Liver (tissue), 9 donors: Measurements from ENCODE around the gene SATB2. TPM values are rescaled to one million over a fixed set of nuclear protein-coding genes. Genes with fewer than 3 reads are reported as not detected.

ENCODE experiments used
- DNase-seq: peaks from one replicate; pipeline ENCODE4 v3.0.0-alpha.2; 2017; ENCODE audit warnings: low spot score
- H3K27ac ChIP-seq, 2 donors: one replicate each; pipeline ENCODE4 v1.7.0; 2013; ENCODE audit warnings: inconsistent platforms in 2 of 2, low read length in 2 of 2, control low read depth in 1 of 2, low read depth in 1 of 2, mild to moderate bottlenecking in 1 of 2
- H3K27me3 ChIP-seq, 4 donors: one replicate each; pipeline versions ENCODE4 v1.6.1 to v1.7.0; 2013; ENCODE audit warnings: low read length in 3 of 4, inconsistent platforms in 1 of 4, mild to moderate bottlenecking in 1 of 4, moderate library complexity in 1 of 4; ENCODE audit not compliant: control insufficient read depth in 4 of 4, insufficient read depth in 4 of 4
- H3K36me3 ChIP-seq, 4 donors: one replicate each; pipeline versions ENCODE4 v1.6.1 to v1.7.0; 2013; ENCODE audit warnings: low read length in 3 of 4, mild to moderate bottlenecking in 3 of 4, low read depth in 1 of 4, moderate library complexity in 1 of 4; ENCODE audit not compliant: control insufficient read depth in 4 of 4, insufficient read depth in 3 of 4
- H3K4me1 ChIP-seq, 4 donors: one replicate each; pipeline versions ENCODE4 v1.6.1 to v1.7.0; 2013; ENCODE audit warnings: low read length in 3 of 4, mild to moderate bottlenecking in 3 of 4, moderate library complexity in 1 of 4; ENCODE audit not compliant: control insufficient read depth in 4 of 4, insufficient read depth in 4 of 4
- H3K4me3 ChIP-seq, 3 donors: one replicate each; pipeline versions ENCODE4 v1.6.1 to v1.7.0; 2013; ENCODE audit warnings: low read length in 3 of 3, control low read depth in 1 of 3, low read depth in 1 of 3, mild to moderate bottlenecking in 1 of 3
- H3K9ac ChIP-seq, 2 donors: one replicate each; pipeline ENCODE4 v1.7.0; 2013; ENCODE audit warnings: low read length in 2 of 2, mild to moderate bottlenecking in 2 of 2, moderate library complexity in 2 of 2, control low read depth in 1 of 2, low read depth in 1 of 2
- H3K9me3 ChIP-seq, 4 donors: one replicate each; pipeline versions ENCODE4 v1.6.1 to v1.7.0; 2013; ENCODE audit warnings: low read length in 3 of 4; ENCODE audit not compliant: control insufficient read depth in 4 of 4
- EGR1 ChIP-seq, 2 donors: IDR thresholded peaks; 2 replicates each; pipeline ENCODE4 v1.6.1; 2016 to 2018; ENCODE audit warnings: antibody characterized with exemption in 2 of 2, low read depth in 2 of 2
- FOXA1 ChIP-seq: IDR thresholded peaks from 2 replicates; pipeline ENCODE4 v1.6.1; 2016; ENCODE audit warnings: antibody characterized with exemption
- FOXA2 ChIP-seq: IDR thresholded peaks from 2 replicates; pipeline ENCODE4 v1.6.1; 2016; ENCODE audit warnings: antibody characterized with exemption
- GABPA ChIP-seq, 2 donors: IDR thresholded peaks in 1 of 2; conservative IDR thresholded peaks in 1 of 2; 2 replicates each; pipeline ENCODE4 v1.6.1; 2016; ENCODE audit warnings: antibody characterized with exemption in 2 of 2, mild to moderate bottlenecking in 1 of 2, moderate library complexity in 1 of 2
- HNF4A ChIP-seq, 2 donors: conservative IDR thresholded peaks; 2 replicates each; pipeline ENCODE4 v1.6.1; 2016; ENCODE audit warnings: antibody characterized with exemption in 2 of 2, mild to moderate bottlenecking in 2 of 2
- MAX ChIP-seq: IDR thresholded peaks from 2 replicates; pipeline ENCODE4 v1.6.1; 2016; ENCODE audit warnings: antibody characterized with exemption
- RXRA ChIP-seq, 2 donors: IDR thresholded peaks; 2 replicates each; pipeline ENCODE4 v1.6.1; 2017 to 2018; ENCODE audit warnings: antibody characterized with exemption in 2 of 2, mild to moderate bottlenecking in 1 of 2
- SP1 ChIP-seq: IDR thresholded peaks from 2 replicates; pipeline ENCODE4 v1.6.1; 2018; ENCODE audit warnings: antibody characterized with exemption, mild to moderate bottlenecking
- TAF1 ChIP-seq: conservative IDR thresholded peaks from 2 replicates; pipeline ENCODE4 v1.6.1; 2016; ENCODE audit warnings: antibody characterized with exemption, mild to moderate bottlenecking
- YY1 ChIP-seq: IDR thresholded peaks from 2 replicates; pipeline ENCODE4 v1.6.1; 2016; ENCODE audit warnings: antibody characterized with exemption, mild to moderate bottlenecking
- ZBTB33 ChIP-seq: IDR thresholded peaks from 2 replicates; pipeline ENCODE4 v1.6.1; 2016; ENCODE audit warnings: antibody characterized with exemption
- WGBS: extraction: QIAGEN DNeasy Blood & Tissue Kit; methylation state at CpG from one replicate; pipeline ENCODE4 v1.1.7; 2013; 5-methylcytosine and 5-hydroxymethylcytosine counted together
- polyA plus RNA-seq, 2 donors: library from polyadenylated mRNA; stranded (reverse) in 1 of 2; unstranded in 1 of 2; fragments of 200-250 nt in 1 of 2; fragments of >200 nt in 1 of 2; fragmentation: Nextera tagmentation in 1 of 2; extraction: Ambion mirVana in 1 of 2; gene quantifications; one replicate each; pipeline versions ENCODE4 v1.2.1 to v1.2.3, GENCODE V29; 2013 to 2015
- total RNA-seq, 2 donors: library from RNA; depleted of rRNA; stranded (reverse); fragments of >200 nt; gene quantifications; one replicate each; pipeline ENCODE4 v1.2.3, GENCODE V29; 2014
- donor health status: healthy.
- donor health status: healthy.
- donor health status: healthy.
- donor health status: healthy.
- donor health status: healthy.

The SATB2 gene
- total and polyA plus RNA-seq, 4 donors: 0.19 to 2.3 (median 0.91) TPM

GRCh38 chr2:199339891-199340605, 117.7 kb downstream of the SATB2 start:
- TF ChIP-seq RXRA (IDR thresholded peaks at IDR 0.05) (no peak), HNF4A (conservative IDR thresholded peaks at IDR 0.05) (no peak), GABPA (IDR thresholded peaks at IDR 0.05 in 1 of 2, conservative IDR thresholded peaks at IDR 0.05 in 1 of 2) (no peak), ZBTB33 (no peak), FOXA1 (no peak), FOXA2 (no peak), TAF1 (no peak), SP1 (no peak), YY1 (no peak)
- Histone ChIP-seq H3K27ac (no peak overlapping the region), H3K4me3 (no peak overlapping the region), H3K27me3 (no peaks in the 10 kb centered on the region), H3K4me1 (no peaks in the 10 kb centered on the region), H3K9ac (no peak overlapping the region), H3K9me3 (no peaks in the 10 kb centered on the region), H3K36me3 (no peaks in the 10 kb centered on the region)
- 91% methylated on average over 3 of the region's 3 CpGs for WGBS
- no peak for DNase-seq

- TF ChIP-seq TAF1 (no peak), ZBTB33 (no peak), MAX (no peak)
- Histone ChIP-seq H3K4me1 (no peaks in the 10 kb centered on the region), H3K27me3 (no peaks in the 10 kb centered on the region), H3K36me3 (no peaks in the 10 kb centered on the region), H3K4me3 (no peak overlapping the region), H3K9ac (no peak overlapping the region), H3K27ac (no peak overlapping the region), H3K9me3 (no peaks in the 10 kb centered on the region)
- 47% methylated on average over 2 of the region's 2 CpGs for WGBS
- DNase-seq: no peak
These were observed 121.2 kb downstream of the SATB2 start for GRCh38 chr2:199336546-199336945.

- Histone ChIP-seq H3K27me3 (no peaks in the 10 kb centered on the region), H3K9ac (no peak overlapping the region), H3K4me1 (no peaks in the 10 kb centered on the region), H3K27ac (no peak overlapping the region), H3K36me3 (no peaks in the 10 kb centered on the region), H3K9me3 (no peaks in the 10 kb centered on the region), H3K4me3 (no peak overlapping the region)
- no peak for TF ChIP-seq EGR1 (IDR thresholded peaks at IDR 0.05; ENCODE audit: low read depth in 2 of 2)
- DNase-seq: no peak
- 94% methylated on average over 2 of the region's 2 CpGs for WGBS
These were observed 122.2 kb downstream of the SATB2 start for GRCh38 chr2:199335502-199335901.
